SKM-1 (cell line): ENCODE data around the gene CDIP1.

ENCODE experiments used
- DNase-seq: peaks from one replicate; lab custom pipeline; 2025; ENCODE audit not compliant: unreplicated experiment; lab: John Stamatoyannopoulos, UW

The CDIP1 gene

GRCh38 chr16:4494746-4495490 is 43.7 kb downstream of the CDIP1 start:
- no peak for DNase-seq

- no peak for DNase-seq
Measured at GRCh38 chr16:4491898-4492297, 46.7 kb downstream of the CDIP1 start.

GRCh38 chr16:4489030-4489429 is 49.5 kb downstream of the CDIP1 start:
- no peak for DNase-seq

- DNase-seq, result no peak
Measured at GRCh38 chr16:4488499-4488967, 50.0 kb downstream of the CDIP1 start.

GRCh38 chr16:4487955-4488498 is 50.5 kb downstream of the CDIP1 start:
- no peak for DNase-seq

- DNase-seq, result no peak
Measured at GRCh38 chr16:4486126-4486893, 52.3 kb downstream of the CDIP1 start.

- no peak for DNase-seq
Measured at GRCh38 chr16:4481963-4482362, 56.6 kb downstream of the CDIP1 start.

GRCh38 chr16:4481526-4481925 is 57.0 kb downstream of the CDIP1 start:
- DNase-seq, result no peak

- DNase-seq, result peak; percentile 46
Measured at GRCh38 chr16:4477966-4478365, 60.6 kb downstream of the CDIP1 start.

GRCh38 chr16:4475880-4476788 is 62.4 kb downstream of the CDIP1 start, which contains the start of gene HMOX2:
HMOX2 (plus strand) TSS chr16:4476398; CDS start chr16:4505525, 29,127 bp downstream.
- DNase-seq, result peak; percentile 81

- peak; percentile 86 for DNase-seq
Measured at GRCh38 chr16:4474192-4474961, 64.2 kb downstream of the CDIP1 start, which contains the start of gene NMRAL1. NMRAL1 (minus strand) TSS chr16:4474625; CDS start chr16:4474132, 493 bp downstream.

- DNase-seq, result no peak
Measured at GRCh38 chr16:4472880-4473279, 65.7 kb downstream of the CDIP1 start.

- DNase-seq, result no peak
Measured at GRCh38 chr16:4471869-4472268, 66.7 kb downstream of the CDIP1 start.

- DNase-seq, result no peak
Measured at GRCh38 chr16:4468972-4469371, 69.6 kb downstream of the CDIP1 start.

- DNase-seq, result no peak
Measured at GRCh38 chr16:4467916-4468315, 70.7 kb downstream of the CDIP1 start.

GRCh38 chr16:4465977-4466779 is 72.4 kb downstream of the CDIP1 start:
- DNase-seq, result no peak

GRCh38 chr16:4463522-4464163 is 74.9 kb downstream of the CDIP1 start:
- DNase-seq, result no peak

- no peak for DNase-seq
Measured at GRCh38 chr16:4461250-4462085, 77.1 kb downstream of the CDIP1 start.
